Loucy (cell line): ENCODE measurements around the gene KL.

Experiments
- H2AFZ ChIP-seq: fragments of 200-600 bp; sonication (generic); 2 replicates; pipeline ENCODE4 v1.6.0; 2016; ENCODE audit warnings: antibody characterized with exemption, mild to moderate bottlenecking, low read length, moderate library complexity
- H3F3A ChIP-seq: fragments of 200-600 bp; 2 replicates; pipeline ENCODE4 v1.6.0; 2016; ENCODE audit warnings: antibody characterized with exemption, low read depth, mild to moderate bottlenecking
- H3K27me3 ChIP-seq: fragments of 200-600 bp; sonication (generic); 2 replicates; pipeline ENCODE4 v1.6.1; 2014; ENCODE audit warnings: low read length, mild to moderate bottlenecking; ENCODE audit not compliant: insufficient read depth, poor library complexity, severe bottlenecking
- H3K36me3 ChIP-seq: fragments of 200-600 bp; sonication (generic); 2 replicates; pipeline ENCODE4 v1.6.1; 2016; ENCODE audit warnings: low read length; ENCODE audit not compliant: insufficient read depth
- H3K4me1 ChIP-seq: fragments of 200-600 bp; sonication (generic); 2 replicates; pipeline ENCODE4 v1.5.1; 2014; ENCODE audit warnings: low read length, mild to moderate bottlenecking; ENCODE audit not compliant: insufficient read depth, poor library complexity, severe bottlenecking
- H3K4me2 ChIP-seq: fragments of 200-600 bp; sonication (generic); 2 replicates; pipeline ENCODE4 v1.6.0; 2014; ENCODE audit warnings: antibody characterized with exemption, low read length, low read depth, mild to moderate bottlenecking; ENCODE audit not compliant: poor library complexity, severe bottlenecking
- H3K4me3 ChIP-seq: fragments of 200-600 bp; sonication (generic); 2 replicates; pipeline ENCODE4 v1.5.1; 2014; ENCODE audit warnings: low read length, mild to moderate bottlenecking, mixed read lengths; ENCODE audit not compliant: poor library complexity, severe bottlenecking
- H3K79me2 ChIP-seq: fragments of 200-600 bp; sonication (generic); 2 replicates; pipeline ENCODE4 v1.6.1; 2014; ENCODE audit warnings: low read length; ENCODE audit not compliant: insufficient read depth
- H3K9ac ChIP-seq: fragments of 200-600 bp; sonication (generic); 2 replicates; pipeline ENCODE4 v1.6.0; 2014; ENCODE audit warnings: mild to moderate bottlenecking, low read depth, low read length, moderate library complexity; ENCODE audit not compliant: poor library complexity, severe bottlenecking
- H3K9me2 ChIP-seq: fragments of 200-600 bp; sonication (generic); replicated peaks from 2 replicates; pipeline ENCODE4 v1.6.1; 2016; ENCODE audit warnings: low read depth, low read length, mixed read lengths
- H3K9me3 ChIP-seq: fragments of 200-600 bp; sonication (generic); 2 replicates; pipeline ENCODE4 v1.6.1; 2014; ENCODE audit warnings: mild to moderate bottlenecking, antibody characterized with exemption, low read length, low read depth; ENCODE audit not compliant: insufficient read depth
- H4K20me1 ChIP-seq: fragments of 200-600 bp; sonication (generic); 2 replicates; pipeline ENCODE4 v1.6.0; 2014; ENCODE audit warnings: antibody characterized with exemption, low read length, mild to moderate bottlenecking; ENCODE audit not compliant: insufficient read depth, poor library complexity, severe bottlenecking
- EZH2phosphoT487 ChIP-seq: fragments of 200-600 bp; IDR thresholded peaks from 2 replicates; pipeline ENCODE4 v1.6.1; 2018; ENCODE audit warnings: antibody characterized with exemption, mild to moderate bottlenecking, moderate library complexity, borderline replicate concordance
- TF ChIP-seq, protein P1 (sequence below): fragments of 200-600 bp; sonication (generic); conservative IDR thresholded peaks from 2 replicates; pipeline ENCODE4 v1.5.1; 2014; ENCODE audit warnings: mild to moderate bottlenecking, antibody characterized with exemption, low read length

The KL gene

DNA sequence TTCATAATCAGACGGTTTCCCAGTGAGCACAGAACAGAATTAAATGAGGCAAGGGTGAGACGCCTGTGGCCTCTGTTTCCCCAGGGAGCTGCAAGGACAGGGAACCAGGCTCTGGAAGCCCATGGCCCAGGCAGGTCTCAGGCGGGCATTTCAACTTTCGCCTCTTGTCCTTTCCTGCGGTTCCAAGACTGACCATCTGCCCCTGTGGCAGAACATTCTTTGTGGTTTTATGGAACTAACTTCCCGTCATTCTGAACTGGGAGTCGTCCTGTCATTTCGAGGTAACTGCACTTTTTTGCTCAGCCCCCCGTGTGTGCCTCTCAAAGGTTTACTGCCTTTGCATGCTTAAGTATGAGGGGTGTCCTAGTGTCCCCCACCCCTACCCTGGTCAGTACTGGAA lies 70.9 kb downstream of the KL start:
- no peaks in the 10 kb centered on the region for H3F3A ChIP-seq
- no peaks in the 10 kb centered on the region for H3K27me3 ChIP-seq
- H3K4me1 ChIP-seq, result no peaks in the 10 kb centered on the region
- H3K36me3 ChIP-seq, result no peaks in the 10 kb centered on the region
- H3K9me3 ChIP-seq, result no peaks in the 10 kb centered on the region
- no peak overlapping the region for H3K4me3 ChIP-seq
- no peak overlapping the region for H3K4me2 ChIP-seq
- H4K20me1 ChIP-seq, result no peaks in the 10 kb centered on the region
- no peak overlapping the region for H2AFZ ChIP-seq
- no peak overlapping the region for H3K9ac ChIP-seq
- TF ChIP-seq, protein P1, sequence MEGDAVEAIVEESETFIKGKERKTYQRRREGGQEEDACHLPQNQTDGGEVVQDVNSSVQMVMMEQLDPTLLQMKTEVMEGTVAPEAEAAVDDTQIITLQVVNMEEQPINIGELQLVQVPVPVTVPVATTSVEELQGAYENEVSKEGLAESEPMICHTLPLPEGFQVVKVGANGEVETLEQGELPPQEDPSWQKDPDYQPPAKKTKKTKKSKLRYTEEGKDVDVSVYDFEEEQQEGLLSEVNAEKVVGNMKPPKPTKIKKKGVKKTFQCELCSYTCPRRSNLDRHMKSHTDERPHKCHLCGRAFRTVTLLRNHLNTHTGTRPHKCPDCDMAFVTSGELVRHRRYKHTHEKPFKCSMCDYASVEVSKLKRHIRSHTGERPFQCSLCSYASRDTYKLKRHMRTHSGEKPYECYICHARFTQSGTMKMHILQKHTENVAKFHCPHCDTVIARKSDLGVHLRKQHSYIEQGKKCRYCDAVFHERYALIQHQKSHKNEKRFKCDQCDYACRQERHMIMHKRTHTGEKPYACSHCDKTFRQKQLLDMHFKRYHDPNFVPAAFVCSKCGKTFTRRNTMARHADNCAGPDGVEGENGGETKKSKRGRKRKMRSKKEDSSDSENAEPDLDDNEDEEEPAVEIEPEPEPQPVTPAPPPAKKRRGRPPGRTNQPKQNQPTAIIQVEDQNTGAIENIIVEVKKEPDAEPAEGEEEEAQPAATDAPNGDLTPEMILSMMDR, result no peak
- TF ChIP-seq EZH2phosphoT487, result no peak
- no peaks in the 10 kb centered on the region for H3K9me2 ChIP-seq
- no peaks in the 10 kb centered on the region for H3K79me2 ChIP-seq

DNA sequence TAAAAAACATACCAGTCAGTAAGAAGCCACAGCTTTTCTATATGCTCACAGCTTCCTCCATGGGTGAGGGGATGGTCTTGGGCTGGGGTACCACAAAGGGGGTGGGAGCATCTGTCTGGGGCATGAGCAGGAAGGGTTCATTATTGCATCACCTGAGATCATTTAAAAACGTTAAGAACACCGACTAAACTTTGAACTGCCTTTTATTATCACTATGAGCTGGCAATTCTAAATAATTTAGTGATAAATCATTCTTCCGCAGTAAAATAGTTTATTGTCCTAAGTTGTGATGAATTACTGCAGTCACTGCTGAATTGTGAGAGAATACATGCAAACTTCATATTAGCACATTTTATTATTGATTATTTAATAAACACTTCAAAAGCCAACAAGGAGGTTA lies 71.6 kb downstream of the KL start:
- Histone ChIP-seq H3K4me2 (no peak overlapping the region), H3K9me2 (no peaks in the 10 kb centered on the region), H3K27me3 (no peaks in the 10 kb centered on the region), H2AFZ (no peak overlapping the region), H3K36me3 (no peaks in the 10 kb centered on the region), H3K4me1 (no peaks in the 10 kb centered on the region), H3K9ac (no peak overlapping the region), H3K79me2 (no peaks in the 10 kb centered on the region), H4K20me1 (no peaks in the 10 kb centered on the region), H3K9me3 (no peaks in the 10 kb centered on the region), H3F3A (no peaks in the 10 kb centered on the region), H3K4me3 (no peak overlapping the region)
- no peak for TF ChIP-seq EZH2phosphoT487
- TF ChIP-seq, protein P1, result no peak

- Histone ChIP-seq H3K9ac (no peak overlapping the region), H4K20me1 (no peaks in the 10 kb centered on the region), H3K79me2 (no peaks in the 10 kb centered on the region), H3K27me3 (no peaks in the 10 kb centered on the region), H3F3A (no peaks in the 10 kb centered on the region), H3K36me3 (no peaks in the 10 kb centered on the region), H3K9me2 (no peaks in the 10 kb centered on the region), H3K4me2 (no peak overlapping the region), H2AFZ (no peak overlapping the region), H3K4me3 (no peak overlapping the region), H3K4me1 (no peaks in the 10 kb centered on the region), H3K9me3 (no peaks in the 10 kb centered on the region)
- no peak for TF ChIP-seq EZH2phosphoT487
- TF ChIP-seq, protein P1, result no peak
These were observed 73.1 kb downstream of the KL start for GRCh38 chr13:33089311-33089710.
